Measurements from ENCODE around the gene MYCBPAP.

GRCh38 chr17:50514936-50515702 lies 6.9 kb downstream of the MYCBPAP start:
- TF ChIP-seq, protein P1, sequence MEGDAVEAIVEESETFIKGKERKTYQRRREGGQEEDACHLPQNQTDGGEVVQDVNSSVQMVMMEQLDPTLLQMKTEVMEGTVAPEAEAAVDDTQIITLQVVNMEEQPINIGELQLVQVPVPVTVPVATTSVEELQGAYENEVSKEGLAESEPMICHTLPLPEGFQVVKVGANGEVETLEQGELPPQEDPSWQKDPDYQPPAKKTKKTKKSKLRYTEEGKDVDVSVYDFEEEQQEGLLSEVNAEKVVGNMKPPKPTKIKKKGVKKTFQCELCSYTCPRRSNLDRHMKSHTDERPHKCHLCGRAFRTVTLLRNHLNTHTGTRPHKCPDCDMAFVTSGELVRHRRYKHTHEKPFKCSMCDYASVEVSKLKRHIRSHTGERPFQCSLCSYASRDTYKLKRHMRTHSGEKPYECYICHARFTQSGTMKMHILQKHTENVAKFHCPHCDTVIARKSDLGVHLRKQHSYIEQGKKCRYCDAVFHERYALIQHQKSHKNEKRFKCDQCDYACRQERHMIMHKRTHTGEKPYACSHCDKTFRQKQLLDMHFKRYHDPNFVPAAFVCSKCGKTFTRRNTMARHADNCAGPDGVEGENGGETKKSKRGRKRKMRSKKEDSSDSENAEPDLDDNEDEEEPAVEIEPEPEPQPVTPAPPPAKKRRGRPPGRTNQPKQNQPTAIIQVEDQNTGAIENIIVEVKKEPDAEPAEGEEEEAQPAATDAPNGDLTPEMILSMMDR (IDR thresholded peaks at IDR 0.05 in 2 of 3, conservative IDR thresholded peaks at IDR 0.05 in 1 of 3; ENCODE audit: borderline replicate concordance in 1 of 3, insufficient read depth in 1 of 3, low read depth in 2 of 3, low read length in 2 of 3), result no peak
- TF ChIP-seq, protein P2, sequence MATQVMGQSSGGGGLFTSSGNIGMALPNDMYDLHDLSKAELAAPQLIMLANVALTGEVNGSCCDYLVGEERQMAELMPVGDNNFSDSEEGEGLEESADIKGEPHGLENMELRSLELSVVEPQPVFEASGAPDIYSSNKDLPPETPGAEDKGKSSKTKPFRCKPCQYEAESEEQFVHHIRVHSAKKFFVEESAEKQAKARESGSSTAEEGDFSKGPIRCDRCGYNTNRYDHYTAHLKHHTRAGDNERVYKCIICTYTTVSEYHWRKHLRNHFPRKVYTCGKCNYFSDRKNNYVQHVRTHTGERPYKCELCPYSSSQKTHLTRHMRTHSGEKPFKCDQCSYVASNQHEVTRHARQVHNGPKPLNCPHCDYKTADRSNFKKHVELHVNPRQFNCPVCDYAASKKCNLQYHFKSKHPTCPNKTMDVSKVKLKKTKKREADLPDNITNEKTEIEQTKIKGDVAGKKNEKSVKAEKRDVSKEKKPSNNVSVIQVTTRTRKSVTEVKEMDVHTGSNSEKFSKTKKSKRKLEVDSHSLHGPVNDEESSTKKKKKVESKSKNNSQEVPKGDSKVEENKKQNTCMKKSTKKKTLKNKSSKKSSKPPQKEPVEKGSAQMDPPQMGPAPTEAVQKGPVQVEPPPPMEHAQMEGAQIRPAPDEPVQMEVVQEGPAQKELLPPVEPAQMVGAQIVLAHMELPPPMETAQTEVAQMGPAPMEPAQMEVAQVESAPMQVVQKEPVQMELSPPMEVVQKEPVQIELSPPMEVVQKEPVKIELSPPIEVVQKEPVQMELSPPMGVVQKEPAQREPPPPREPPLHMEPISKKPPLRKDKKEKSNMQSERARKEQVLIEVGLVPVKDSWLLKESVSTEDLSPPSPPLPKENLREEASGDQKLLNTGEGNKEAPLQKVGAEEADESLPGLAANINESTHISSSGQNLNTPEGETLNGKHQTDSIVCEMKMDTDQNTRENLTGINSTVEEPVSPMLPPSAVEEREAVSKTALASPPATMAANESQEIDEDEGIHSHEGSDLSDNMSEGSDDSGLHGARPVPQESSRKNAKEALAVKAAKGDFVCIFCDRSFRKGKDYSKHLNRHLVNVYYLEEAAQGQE (IDR thresholded peaks at IDR 0.05; ENCODE audit: low read depth), result no peak
- TF ChIP-seq ZFX (IDR thresholded peaks at IDR 0.05) (no peak), POLR2AphosphoS5 (IDR thresholded peaks at IDR 0.05; ENCODE audit: low read depth, low read length) (no peak), POLR2A (IDR thresholded peaks at IDR 0.05; ENCODE audit: borderline replicate concordance, extremely low read depth, insufficient read depth, insufficient read length) (no peak), ELF1 (IDR thresholded peaks at IDR 0.05; ENCODE audit: borderline replicate concordance, low read depth) (no peak), RAD21 (IDR thresholded peaks at IDR 0.05; ENCODE audit: low read depth) (no peak), SP1 (IDR thresholded peaks at IDR 0.05; ENCODE audit: low read depth) (no peak)
